ENCODE results near the gene PARP9. TPM values are rescaled to one million over a fixed set of nuclear protein-coding genes. Genes with fewer than 3 reads are reported as not detected.

Gene PARP9
- total and polyA plus RNA-seq, 2 of the 4 experiments (the other 2 are of a cell fraction): 6.7 to 7.7 TPM

DNA sequence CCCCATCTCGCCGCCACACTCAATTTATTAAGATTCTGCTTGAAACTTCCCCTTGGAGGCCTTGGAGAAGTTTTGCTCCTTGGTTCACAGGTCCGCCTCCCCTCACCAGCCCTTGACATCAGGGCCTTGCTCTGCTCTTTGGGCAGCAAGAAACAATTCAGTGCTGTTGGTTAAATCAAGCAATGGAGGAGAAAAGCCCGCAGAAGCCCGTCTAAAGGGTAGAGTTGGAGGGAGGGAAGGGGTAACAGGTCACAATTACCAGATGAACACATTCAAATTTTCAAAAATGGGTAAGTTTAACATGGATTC, 429 bp downstream of the PARP9 start:
- peak overlapping the region; percentile 71; the same call in 1 of the 2 replicates for H3K23ac ChIP-seq (ENCODE audit: low read depth, low read length)
- peak overlapping the region; percentile 69 for H3K14ac ChIP-seq (replicated peaks; ENCODE audit: low read depth, low read length)
- peak overlapping the region; percentile 4; the same call in 1 of the 2 replicates for H3K18ac ChIP-seq (ENCODE audit: low read depth, low read length)
- H3K27ac ChIP-seq (ENCODE audit: insufficient read depth, low read length): peak overlapping the region; percentile 88; the same call in 1 of the 2 replicates
- peak overlapping the region; percentile 77 to 79 for H4K8ac ChIP-seq (ENCODE audit: low read depth in 2 of 2, low read length in 2 of 2)
- intact Hi-C loops (cut with micrococcal nuclease): loop anchor here (1.0 to 10.0 kb wide), 5 partner anchors 116 to 461 kb away; partner anchors contain the start of genes SEMA5B and SLC49A4
- TF ChIP-seq, protein P1, sequence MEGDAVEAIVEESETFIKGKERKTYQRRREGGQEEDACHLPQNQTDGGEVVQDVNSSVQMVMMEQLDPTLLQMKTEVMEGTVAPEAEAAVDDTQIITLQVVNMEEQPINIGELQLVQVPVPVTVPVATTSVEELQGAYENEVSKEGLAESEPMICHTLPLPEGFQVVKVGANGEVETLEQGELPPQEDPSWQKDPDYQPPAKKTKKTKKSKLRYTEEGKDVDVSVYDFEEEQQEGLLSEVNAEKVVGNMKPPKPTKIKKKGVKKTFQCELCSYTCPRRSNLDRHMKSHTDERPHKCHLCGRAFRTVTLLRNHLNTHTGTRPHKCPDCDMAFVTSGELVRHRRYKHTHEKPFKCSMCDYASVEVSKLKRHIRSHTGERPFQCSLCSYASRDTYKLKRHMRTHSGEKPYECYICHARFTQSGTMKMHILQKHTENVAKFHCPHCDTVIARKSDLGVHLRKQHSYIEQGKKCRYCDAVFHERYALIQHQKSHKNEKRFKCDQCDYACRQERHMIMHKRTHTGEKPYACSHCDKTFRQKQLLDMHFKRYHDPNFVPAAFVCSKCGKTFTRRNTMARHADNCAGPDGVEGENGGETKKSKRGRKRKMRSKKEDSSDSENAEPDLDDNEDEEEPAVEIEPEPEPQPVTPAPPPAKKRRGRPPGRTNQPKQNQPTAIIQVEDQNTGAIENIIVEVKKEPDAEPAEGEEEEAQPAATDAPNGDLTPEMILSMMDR (conservative IDR thresholded peaks at IDR 0.05; ENCODE audit: low read depth, low read length): no peak
- TF ChIP-seq RFX5 (IDR thresholded peaks at IDR 0.05; ENCODE audit: low read depth, low read length) (no peak), RCOR1 (IDR thresholded peaks at IDR 0.05; ENCODE audit: insufficient replicate concordance, low read length) (no peak), CHD1 (IDR thresholded peaks at IDR 0.05; ENCODE audit: low read depth, low read length) (no peak), MAFK (IDR thresholded peaks at IDR 0.05; ENCODE audit: low read depth, low read length) (no peak), BHLHE40 (IDR thresholded peaks at IDR 0.05; ENCODE audit: low read depth, low read length) (no peak), RAD21 (IDR thresholded peaks at IDR 0.05; ENCODE audit: low read length) (no peak), FOS (IDR thresholded peaks at IDR 0.05; ENCODE audit: low read depth, low read length) (no peak), MXI1 (IDR thresholded peaks at IDR 0.05; ENCODE audit: borderline replicate concordance, low read depth, low read length) (no peak)
- TF ChIP-seq, protein P2, sequence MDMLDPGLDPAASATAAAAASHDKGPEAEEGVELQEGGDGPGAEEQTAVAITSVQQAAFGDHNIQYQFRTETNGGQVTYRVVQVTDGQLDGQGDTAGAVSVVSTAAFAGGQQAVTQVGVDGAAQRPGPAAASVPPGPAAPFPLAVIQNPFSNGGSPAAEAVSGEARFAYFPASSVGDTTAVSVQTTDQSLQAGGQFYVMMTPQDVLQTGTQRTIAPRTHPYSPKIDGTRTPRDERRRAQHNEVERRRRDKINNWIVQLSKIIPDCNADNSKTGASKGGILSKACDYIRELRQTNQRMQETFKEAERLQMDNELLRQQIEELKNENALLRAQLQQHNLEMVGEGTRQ (IDR thresholded peaks at IDR 0.05; ENCODE audit: low read depth, low read length): no peak
- H3K9ac ChIP-seq (ENCODE audit: low read depth, low read length): peak overlapping the region; percentile 71
- H3K27me3 ChIP-seq (ENCODE audit: control insufficient read depth, insufficient read depth, low read length): no peaks in the 10 kb centered on the region
- H4K5ac ChIP-seq (ENCODE audit: low read depth, low read length): peak overlapping the region; percentile 3; the same call in 1 of the 2 replicates
- peak overlapping the region; percentile 74 for H3K4me2 ChIP-seq (ENCODE audit: low read depth, low read length)
- peak overlapping the region; percentile 63 for H3K4me3 ChIP-seq (ENCODE audit: insufficient read depth, low read depth, low read length)
- peak overlapping the region; percentile 56 for H2BK5ac ChIP-seq (ENCODE audit: low read depth, low read length, poor library complexity, severe bottlenecking)
- in situ Hi-C loops (cut with MboI; ENCODE audit: low sequenced_read_pairs): no loop called here
- H3K56ac ChIP-seq (ENCODE audit: extremely low read depth, insufficient read depth, low read length): peak overlapping the region; percentile 53; the same call in 1 of the 2 replicates
- peak overlapping the region; percentile 60; the same call in 1 of the 2 replicates for H2BK20ac ChIP-seq (ENCODE audit: low read depth, low read length)
- 100% methylated on average over 2 of the region's 5 CpGs; no CpG with 5 or more reads in 1 of the 2 experiments for WGBS, 2 experiments (ENCODE audit: extremely low coverage in 2 of 2, insufficient read length in 1 of 2)
- H3K9me3 ChIP-seq (ENCODE audit: control insufficient read depth, insufficient read depth, low read length): no peaks in the 10 kb centered on the region
- ATAC-seq (ENCODE audit: low read depth) (peak; percentile 21; the same call in 1 of the 2 replicates), DNase-seq (no peak)
- H3K9me1 ChIP-seq (ENCODE audit: insufficient read depth, low read length): peaks cover 3% of the 10 kb centered on the region; the same call in 1 of the 2 replicates
- peak overlapping the region; percentile 88 for H2AFZ ChIP-seq (replicated peaks; ENCODE audit: low read length, poor library complexity)
- dilution Hi-C loops (cut with HindIII; ENCODE audit: low sequenced_read_pairs, unreplicated experiment): no loop called here
- ChIA-PET CTCF (interaction anchor here (7.3 kb wide), 1 partner anchor 116 kb away, joined by 34 read pairs; no protein-coding TSS in a partner anchor), POLR2A (ENCODE audit: unreplicated experiment) (no interaction called here)
- no TSS peak for BruUV-seq (replicated peaks)
- peaks cover 15% of the 10 kb centered on the region for H3K36me3 ChIP-seq (ENCODE audit: control insufficient read depth, insufficient read depth, low read length)
- peak overlapping the region; percentile 60 for H4K91ac ChIP-seq (ENCODE audit: insufficient read depth, low read depth, low read length)
- H2AK9ac ChIP-seq (replicated peaks; ENCODE audit: low read depth, low read length, poor library complexity): peak overlapping the region; percentile 90
- H3K4me1 ChIP-seq (ENCODE audit: control insufficient read depth, insufficient read depth, low read length): peaks cover 3% of the 10 kb centered on the region; the same call in 1 of the 2 replicates
- H4K20me1 ChIP-seq (ENCODE audit: insufficient read depth, low read length): no peaks in the 10 kb centered on the region
- H2AK5ac ChIP-seq (ENCODE audit: low read depth, low read length): no peak overlapping the region; the same call in 1 of the 2 replicates
- peak overlapping the region; percentile 83 for H2BK120ac ChIP-seq (ENCODE audit: low read depth, low read length)
- H3K79me1 ChIP-seq (ENCODE audit: low read depth in 1 of 2, low read length in 2 of 2): peaks cover 15 to 23% of the 10 kb centered on the region in 2 experiments
- 0 out of 3 replicates have a peak overlapping the region, but pooled peaks have one; percentile 2 for H2BK15ac ChIP-seq (ENCODE audit: low read depth, low read length)
- peak overlapping the region; percentile 91 for H3K4ac ChIP-seq (ENCODE audit: low read depth, low read length)

Measured in IMR-90 (cell line).